HG03025 (cell line): Measurements from ENCODE around the gene PDE8A.

Experiments used
- ATAC-seq: cut with Tn5 transposase; IDR thresholded peaks from one replicate; pipeline ENCODE4 v1.9.1; 2021; ENCODE audit warnings: mild to moderate bottlenecking, moderate library complexity; ENCODE audit not compliant: unreplicated experiment, low FRiP score

The PDE8A gene

GRCh38 chr15:85071061-85071460 is 89.4 kb downstream of the PDE8A start:
- ATAC-seq = no peak

- no peak for ATAC-seq
Measured at GRCh38 chr15:85071504-85071903, 89.8 kb downstream of the PDE8A start.

GRCh38 chr15:85072917-85073316 is 91.3 kb downstream of the PDE8A start:
- no peak for ATAC-seq

- no peak for ATAC-seq
Measured at GRCh38 chr15:85073556-85074194, 92.0 kb downstream of the PDE8A start.

- ATAC-seq = no peak
Measured at GRCh38 chr15:85086855-85087254, 105.2 kb downstream of the PDE8A start.

GRCh38 chr15:85088300-85088699 is 106.6 kb downstream of the PDE8A start:
- ATAC-seq = no peak

- no peak for ATAC-seq
Measured at GRCh38 chr15:85089929-85090597, 108.4 kb downstream of the PDE8A start.

- no peak for ATAC-seq
Measured at GRCh38 chr15:85091990-85092389, 110.3 kb downstream of the PDE8A start.

GRCh38 chr15:85094685-85095084 is 113.0 kb downstream of the PDE8A start:
- no peak for ATAC-seq

GRCh38 chr15:85095566-85095965 is 113.9 kb downstream of the PDE8A start:
- no peak for ATAC-seq

GRCh38 chr15:85097250-85097649 is 115.6 kb downstream of the PDE8A start:
- no peak for ATAC-seq

GRCh38 chr15:85097725-85098124 is 116.1 kb downstream of the PDE8A start:
- no peak for ATAC-seq

- no peak for ATAC-seq
Measured at GRCh38 chr15:85099195-85099803, 117.6 kb downstream of the PDE8A start.

GRCh38 chr15:85100186-85100937 is 118.7 kb downstream of the PDE8A start:
- no peak for ATAC-seq

- no peak for ATAC-seq
Measured at GRCh38 chr15:85104584-85104983, 122.9 kb downstream of the PDE8A start.

- no peak for ATAC-seq
Measured at GRCh38 chr15:85108136-85108535, 126.5 kb downstream of the PDE8A start.

GRCh38 chr15:85109333-85109732 is 127.7 kb downstream of the PDE8A start:
- ATAC-seq = no peak

GRCh38 chr15:85112997-85113396 is 131.3 kb downstream of the PDE8A start:
- ATAC-seq = no peak

GRCh38 chr15:85114886-85115285 is 133.2 kb downstream of the PDE8A start:
- no peak for ATAC-seq

GRCh38 chr15:85116066-85116465 is 134.4 kb downstream of the PDE8A start:
- ATAC-seq = no peak

- ATAC-seq = no peak
Measured at GRCh38 chr15:85116494-85116893, 134.8 kb downstream of the PDE8A start.
